GM18870 (cell line): ENCODE measurements around the gene AHCYL1.
"Not testable (repeated sequence)": the region's sequence is repeated elsewhere in the genome, so short reads cannot be mapped to it uniquely, and the experiment has no call there.

Source experiments
- ATAC-seq: cut with Tn5 transposase; IDR thresholded peaks from one replicate; pipeline ENCODE4 v1.9.1; 2021; ENCODE audit warnings: moderate library complexity; ENCODE audit not compliant: unreplicated experiment

The AHCYL1 gene

DNA sequence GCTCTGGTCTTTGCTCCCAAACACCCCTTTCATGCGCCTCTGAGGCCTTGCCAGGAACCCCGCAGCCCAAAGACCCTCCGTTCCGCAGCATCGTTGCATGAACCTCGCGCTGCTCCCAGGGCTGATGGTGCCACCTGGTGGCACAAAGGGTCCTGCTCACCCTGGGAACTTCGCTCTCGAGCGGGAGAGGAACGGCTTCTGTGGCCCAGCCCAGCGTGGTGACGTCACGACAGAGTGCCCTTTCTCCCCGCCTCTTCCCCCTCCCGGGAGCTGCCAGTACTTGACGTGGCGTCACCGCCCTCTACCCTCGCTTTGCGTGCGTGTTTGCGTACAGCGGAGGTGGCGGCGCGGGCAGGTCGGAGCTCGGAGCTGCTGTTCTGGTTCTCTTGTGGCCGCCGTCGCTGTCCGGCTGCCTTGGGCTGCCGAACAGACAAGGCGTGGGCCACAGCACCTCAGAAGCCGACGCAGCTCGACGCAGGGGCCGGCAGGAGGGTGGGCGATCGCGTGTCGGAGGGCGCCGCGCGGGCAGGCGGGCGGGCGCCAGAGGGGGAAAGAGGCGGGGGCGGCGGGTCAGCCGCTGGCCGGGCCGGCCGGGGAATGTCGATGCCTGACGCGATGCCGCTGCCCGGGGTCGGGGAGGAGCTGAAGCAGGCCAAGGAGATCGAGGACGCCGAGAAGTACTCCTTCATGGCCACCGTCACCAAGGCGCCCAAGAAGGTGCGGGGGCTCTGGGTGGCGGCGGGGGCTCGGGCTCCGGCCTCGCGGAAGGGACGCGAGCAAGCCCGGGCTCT lies at the start of gene AHCYL1:
AHCYL1 (plus strand) TSS at position 310 of the 791 bp plus-strand sequence; CDS start at position 598, 288 bp downstream.
- peak; percentile 95 for ATAC-seq

DNA sequence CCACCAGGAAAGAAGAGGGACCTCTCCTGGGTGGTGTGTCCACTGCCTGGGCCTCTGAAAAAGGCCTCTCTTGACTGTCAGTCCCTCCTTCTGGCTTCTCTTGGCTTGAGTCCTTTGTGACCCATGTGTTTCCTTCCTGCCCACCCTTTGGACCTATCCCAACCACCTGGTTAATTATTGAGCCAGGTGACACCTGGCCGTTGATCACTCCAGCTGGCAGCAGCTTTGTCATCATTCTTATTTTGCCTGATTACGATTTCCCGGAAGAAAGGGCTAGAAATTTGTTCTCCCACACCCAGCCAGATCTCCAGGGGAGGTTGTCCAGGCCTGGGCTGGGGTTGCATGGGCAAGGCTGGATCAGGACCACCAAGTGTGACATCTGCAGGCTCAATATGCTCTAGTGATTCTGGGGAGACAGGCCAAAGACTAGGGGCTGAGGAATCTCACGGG lies 49.1 kb upstream of the AHCYL1 start:
- ATAC-seq, result no peak

DNA sequence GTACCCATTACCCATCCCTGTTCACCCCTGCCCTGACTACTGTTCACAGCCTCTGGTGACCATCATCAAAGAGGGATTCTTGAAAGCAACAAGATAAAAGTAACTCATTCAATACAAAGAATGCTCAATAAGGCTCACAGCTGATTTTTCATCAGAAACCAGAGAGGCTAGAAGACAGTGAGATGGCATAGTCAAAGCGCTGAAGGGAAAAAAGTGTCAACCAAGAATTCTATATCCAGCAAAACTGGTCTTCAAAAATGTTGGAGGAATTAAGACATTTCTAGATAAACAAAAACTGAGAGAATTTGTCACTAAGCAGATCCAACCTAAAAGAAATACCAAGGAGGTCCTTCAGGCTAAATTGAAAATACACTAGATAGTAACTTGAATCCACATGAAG lies 46.8 kb upstream of the AHCYL1 start:
- ATAC-seq, result no peak

DNA sequence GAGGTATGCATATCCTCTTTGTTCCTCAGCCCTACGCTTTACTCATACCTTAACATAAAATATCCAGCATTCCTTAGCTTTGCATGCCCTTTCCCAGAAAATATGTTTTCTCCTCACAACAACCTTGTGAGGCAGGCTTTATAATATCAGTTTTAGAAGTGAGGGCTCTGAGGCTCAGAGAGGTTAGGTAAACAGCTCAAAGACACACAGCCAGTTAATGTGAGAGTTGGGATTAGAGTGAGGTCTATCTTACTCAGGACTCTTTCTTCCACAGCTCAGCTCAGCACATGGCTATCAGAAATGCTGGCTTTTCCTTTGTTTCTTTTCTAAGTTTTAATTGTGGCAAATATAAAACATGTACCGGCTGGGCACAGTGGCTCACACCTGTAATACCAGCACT lies 46.0 kb upstream of the AHCYL1 start:
- ATAC-seq, result no peak

DNA sequence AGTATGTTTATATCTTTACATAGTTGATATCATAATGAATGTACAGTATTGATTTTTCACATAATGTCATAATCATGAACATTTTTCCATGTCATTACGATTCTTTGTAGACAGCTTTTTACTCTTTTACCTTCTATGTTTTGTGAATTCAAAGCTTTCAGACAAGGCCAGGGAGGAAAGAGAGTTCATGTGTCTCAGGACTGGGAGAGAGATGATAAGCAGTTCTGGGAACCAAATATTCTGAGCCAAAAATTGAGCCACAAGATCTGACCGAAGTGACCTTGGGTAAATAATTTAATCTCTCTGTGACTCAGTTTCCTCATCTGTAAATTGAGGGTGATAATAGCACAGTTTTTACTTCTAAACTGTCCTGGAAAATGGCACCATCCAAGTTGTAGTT lies 42.1 kb upstream of the AHCYL1 start:
- ATAC-seq, result no peak

DNA sequence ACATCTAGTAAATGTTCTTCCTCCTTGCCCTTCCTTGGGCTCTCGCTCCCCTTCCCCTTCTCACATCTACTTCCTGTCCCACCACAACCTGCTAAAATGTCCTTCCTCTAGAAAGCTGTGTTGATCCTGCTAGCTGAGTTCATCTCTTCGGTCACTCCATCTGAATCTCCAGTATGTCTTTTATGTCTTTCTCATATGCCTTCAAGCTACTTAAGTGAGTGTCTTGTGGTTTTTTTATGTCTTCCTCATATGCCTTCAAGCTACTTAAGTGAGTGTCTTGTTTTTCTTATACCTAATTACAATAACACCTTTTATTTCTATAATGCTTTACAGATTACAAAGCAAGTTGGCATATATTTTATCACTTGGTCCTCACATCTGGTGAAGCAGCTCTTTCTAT lies 40.0 kb upstream of the AHCYL1 start:
- ATAC-seq, result no peak

DNA sequence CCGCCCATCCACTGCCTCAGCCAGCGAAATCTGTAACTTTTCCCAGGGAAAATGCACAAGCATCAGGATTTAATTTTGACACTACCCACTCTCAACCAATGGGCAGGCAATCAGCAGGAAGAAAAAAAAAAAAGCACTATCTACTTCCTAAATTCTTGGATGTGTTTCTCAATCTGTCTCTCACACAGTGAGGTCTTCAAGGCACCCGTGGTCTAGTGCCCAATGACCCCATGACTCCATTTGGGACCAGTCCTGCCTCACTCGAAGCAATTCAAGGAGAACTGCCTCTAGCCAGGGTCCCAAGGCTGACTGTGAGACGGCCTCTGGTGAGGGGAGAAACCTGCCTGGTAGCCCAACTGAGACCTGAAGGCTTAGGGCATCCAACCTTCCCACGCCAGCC lies 38.1 kb upstream of the AHCYL1 start:
- ATAC-seq, result no peak

DNA sequence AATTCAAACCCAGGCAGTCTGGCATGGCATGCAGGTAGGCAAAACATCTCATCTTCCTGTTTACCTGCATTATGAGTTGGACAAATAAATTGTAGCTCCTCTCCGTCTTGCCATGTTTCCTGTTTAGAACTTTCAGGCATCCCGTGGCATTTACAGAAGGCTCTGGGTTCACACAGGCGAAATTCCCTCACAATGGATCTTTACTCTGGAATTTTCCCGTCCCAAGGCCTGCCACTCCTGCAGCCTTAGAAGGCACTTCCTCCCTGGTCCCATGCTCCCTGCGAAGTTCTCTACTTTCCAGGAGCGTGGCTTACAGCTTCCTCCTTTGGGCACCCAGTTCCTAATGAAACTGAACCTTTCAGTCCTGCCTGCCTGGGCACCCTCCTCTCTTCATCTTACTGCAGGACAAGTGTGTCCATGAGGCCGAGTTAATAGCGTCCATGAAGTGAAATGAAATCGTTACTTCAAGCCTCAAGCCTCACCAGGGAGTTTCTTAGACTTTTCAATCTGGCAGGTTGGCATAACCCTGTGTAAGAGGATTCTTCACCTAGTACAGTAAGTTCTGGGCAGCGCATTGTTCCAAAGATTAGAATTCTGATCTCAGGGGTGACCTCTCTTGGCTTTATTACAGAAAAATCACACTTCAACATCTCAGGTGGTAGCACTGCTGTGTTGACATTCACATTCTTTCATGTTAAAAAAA lies 36.8 kb upstream of the AHCYL1 start:
- no peak for ATAC-seq

DNA sequence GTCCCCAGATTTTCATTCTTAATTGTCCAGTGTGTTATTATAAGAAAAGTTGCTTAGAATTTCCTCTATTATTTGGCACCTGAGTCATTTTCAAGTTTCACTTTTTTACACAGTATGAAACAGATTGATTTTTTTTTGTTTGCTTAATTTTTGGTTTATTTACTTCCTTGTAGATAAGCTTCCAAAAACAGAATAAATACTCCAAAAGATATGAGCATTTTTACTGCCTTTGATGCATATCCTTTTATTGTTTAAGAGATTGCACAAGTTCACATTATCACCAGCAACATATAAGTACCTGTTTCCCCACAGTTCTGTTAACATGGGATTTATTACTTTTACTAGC lies 36.3 kb upstream of the AHCYL1 start:
- no peak for ATAC-seq

DNA sequence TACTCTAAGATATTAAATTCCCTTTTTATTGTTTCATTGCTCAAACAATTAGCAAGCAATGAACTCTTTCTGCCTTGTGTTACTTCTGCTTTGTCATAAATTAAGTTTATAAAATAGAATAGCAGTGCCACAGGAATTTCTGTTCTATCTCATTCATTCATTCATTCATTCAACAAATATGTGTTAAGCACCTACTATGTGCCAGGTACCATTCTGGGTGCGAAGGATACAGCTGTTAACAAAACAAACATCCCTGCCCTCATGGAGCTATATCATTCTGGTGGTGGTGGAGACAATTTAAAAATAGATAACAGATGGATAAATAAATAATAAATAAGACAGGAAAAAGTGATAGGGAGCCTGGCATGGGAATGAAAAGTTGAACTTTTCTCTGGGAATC lies 34.5 kb upstream of the AHCYL1 start:
- no peak for ATAC-seq

DNA sequence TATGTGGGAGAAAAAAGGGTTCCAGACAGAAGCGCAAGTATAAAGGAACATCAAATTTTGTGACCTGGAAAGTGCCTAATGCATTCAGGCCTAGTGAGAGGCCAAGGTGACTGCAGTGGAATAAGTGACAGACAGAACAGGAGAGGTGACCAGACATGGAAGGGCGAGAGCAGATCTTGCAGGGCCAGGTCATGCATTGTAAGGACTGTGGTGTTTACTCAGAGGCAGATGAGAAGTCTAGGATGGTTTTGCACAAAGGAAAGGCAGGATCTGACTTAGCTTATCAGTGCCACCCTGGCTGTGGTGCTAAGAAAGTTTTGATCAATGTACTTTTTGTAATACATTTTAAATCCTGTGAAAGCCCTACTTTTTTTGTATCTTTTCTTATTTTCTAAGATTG lies 34.1 kb upstream of the AHCYL1 start:
- ATAC-seq, result no peak

DNA sequence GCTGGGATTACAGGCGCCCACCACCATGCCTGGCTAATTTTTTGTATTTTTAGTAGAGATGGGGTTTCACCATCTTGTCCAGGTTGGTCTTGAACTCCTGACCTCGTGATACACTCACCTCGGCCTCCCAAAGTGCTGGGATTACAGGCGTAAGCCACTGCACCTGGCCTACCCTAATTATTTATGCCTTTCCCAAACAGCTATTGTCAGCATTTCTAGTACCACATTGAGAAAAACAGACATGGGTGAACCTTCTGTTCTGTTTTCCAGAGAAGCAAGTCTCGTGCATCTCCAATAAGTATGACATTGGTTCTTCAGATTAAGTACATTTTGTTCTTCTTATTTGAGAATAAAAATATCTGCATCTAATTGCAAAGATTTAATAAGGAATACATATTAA lies 33.1 kb upstream of the AHCYL1 start:
- ATAC-seq, result not testable (repeated sequence)

DNA sequence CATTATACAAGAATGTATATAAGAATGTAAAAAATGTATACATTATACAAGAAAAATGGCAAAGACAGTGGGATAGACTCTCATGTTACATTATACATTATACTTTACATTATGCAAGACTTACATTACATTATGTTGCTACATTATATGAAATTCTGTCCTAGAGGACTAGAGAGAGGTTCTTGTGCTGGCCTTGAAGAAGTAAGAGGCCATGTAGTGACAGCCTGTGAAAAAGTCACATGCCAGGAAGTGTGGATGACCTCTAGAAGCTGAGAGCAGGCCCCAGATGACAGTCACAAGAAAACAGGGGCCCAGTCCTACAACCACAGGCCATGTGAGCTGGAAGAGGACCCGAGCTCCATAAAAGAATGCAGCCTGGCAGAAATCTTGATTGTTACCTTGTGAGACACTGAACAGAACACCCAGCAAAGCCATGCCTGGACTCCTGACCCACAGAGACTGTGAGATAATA lies 30.5 kb upstream of the AHCYL1 start:
- no peak for ATAC-seq

DNA sequence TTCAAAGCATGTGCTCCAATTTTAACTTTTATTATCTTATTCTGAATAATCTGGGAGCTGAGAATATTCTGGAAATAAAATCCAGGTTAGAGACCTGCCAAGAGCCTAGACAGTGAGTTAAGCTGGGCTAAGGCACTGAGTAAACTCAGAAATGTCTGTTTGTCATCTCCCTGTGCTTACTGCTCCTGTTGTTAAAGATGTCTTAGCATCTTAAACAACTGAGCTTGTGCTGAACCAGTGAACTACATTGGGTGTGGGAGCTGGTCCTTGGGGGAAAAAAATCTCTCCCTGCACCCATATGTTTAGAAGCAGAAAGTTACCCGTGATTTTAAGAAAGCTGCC lies 25.0 kb upstream of the AHCYL1 start:
- no peak for ATAC-seq

DNA sequence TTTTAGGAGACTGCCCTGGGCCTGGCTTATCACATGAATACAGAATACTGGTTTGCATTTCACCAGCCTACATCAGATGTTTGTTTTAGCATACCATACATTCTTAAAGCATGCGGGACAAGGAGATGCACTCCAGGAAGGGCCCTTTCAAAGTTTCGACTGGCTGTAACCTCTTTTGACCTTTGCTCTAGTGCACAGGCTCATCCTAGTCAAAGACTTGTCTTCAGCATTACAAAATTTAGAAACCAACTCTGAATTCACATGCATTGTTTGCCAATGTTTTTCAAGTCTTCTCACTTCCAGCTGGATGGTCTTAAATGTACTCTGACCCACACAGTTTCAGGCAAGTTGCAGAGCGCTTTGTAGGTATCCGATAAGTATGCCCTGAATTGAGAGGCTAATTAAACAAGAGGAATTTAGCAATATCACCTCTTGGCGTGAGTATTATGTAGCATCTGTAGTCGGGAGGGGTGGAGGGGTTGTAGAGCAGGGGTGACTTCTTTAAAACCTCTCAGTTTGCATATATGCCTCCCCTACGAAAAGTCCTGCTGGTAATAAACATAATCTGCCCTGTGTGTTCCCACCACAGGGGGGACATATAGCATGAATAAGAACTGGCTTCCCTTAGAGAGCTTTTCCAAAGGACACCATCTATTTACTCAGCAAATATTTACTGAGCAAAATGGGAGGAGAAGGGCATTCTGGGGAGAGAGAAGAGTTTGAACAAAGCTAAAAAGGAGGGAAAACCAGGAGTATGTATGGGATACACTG lies 24.4 kb upstream of the AHCYL1 start:
- no peak for ATAC-seq

DNA sequence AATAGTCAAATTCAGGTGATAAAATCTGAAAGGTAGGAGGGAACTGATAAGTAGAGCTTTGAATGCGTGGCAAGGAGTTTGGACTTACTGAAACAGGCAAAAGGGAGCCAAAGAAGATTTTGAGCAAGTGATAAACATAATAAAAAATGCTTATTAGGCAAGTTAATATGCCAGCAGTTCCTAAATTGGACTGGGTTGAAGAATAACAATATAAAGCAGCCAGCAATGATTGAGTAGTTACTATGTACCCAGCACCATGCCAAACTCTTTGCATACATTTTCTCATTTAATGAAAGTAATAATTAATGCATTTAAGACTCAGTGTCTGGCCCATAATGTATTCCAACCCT lies 23.8 kb upstream of the AHCYL1 start:
- no peak for ATAC-seq

DNA sequence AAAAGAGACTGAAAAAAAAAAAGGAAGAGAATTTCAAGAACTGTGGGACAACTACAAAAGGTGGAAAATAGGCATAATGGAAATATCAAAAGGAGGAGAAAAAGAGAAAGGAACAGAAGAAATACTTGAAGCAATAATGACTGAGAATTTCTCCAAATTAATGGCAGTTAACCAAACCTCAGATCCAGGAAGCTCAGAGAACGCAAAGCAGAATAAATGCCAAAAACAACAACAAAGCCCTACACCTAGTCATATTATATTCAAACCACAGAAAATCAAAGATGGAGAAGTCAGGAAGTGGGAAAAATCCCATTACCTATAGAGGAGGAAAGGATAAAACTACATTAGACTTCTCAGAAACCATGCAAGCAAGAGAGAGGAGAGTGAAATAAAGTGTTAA lies 20.7 kb upstream of the AHCYL1 start:
- no peak for ATAC-seq

DNA sequence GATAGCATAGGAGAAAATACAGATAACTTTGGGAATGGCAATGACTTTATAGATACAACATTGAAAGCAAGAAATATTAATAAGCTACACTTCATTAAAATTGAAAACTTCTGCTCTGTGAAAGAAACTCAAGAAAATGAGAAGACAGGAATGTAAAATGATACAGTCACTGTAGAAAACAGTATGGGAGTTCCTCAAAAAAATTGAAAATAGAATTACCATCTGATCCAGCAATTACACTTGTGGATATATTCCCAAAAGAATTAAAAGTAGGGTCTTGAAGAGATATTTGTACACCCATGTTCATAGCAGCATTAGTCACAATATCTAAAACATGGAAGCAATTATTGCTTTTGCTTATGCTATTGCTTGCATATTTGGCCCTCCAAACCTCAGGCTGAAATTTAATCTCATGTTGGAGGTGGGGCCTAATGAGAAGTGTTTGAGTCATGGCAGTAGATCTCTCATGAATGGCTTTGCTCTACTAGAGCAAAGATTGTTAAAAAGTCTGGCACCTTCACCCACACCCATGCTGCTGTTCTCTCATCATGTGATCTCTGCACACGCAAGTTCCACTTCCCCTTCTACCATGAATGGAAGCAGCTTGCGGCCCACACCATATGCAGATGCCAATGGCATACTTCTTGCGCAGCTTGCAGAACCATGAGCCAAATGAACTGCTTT lies 15.3 kb upstream of the AHCYL1 start:
- no peak for ATAC-seq

DNA sequence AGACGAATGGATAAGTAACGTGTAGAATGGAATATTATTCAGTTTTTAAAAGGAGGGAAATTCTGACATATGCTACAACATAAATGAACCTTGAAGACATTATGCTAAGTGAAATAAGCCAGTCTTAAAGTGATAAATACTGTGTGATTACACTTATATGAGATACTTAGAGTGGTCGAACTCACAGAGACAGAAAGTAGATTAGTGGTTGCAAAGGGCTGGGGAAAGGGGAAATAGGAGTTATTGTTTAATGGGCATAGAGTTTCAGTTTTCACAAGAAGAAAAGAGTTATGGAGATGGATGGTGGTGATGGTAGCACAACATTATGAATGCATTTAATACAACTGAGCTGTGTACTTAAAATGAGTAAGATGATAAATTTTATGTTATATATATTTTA lies 14.7 kb upstream of the AHCYL1 start:
- no peak for ATAC-seq

DNA sequence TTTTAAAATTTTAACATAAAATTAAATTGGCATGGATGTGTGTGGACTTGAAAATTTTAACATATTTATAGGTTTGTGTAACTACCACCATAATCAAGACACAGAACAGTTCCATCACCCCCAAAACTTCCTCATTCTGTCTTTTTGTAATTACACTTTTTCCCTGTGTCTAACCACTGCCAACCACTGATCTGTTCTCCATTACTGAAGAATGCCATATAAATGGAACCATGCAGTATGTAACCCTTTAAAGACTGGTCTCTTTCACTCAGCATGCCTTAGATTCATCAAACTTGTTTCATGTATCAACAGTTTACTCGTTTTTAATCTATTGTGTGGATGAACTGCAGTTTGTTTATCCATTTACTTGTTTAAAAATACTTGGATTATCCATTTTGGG lies 13.0 kb upstream of the AHCYL1 start:
- no peak for ATAC-seq

DNA sequence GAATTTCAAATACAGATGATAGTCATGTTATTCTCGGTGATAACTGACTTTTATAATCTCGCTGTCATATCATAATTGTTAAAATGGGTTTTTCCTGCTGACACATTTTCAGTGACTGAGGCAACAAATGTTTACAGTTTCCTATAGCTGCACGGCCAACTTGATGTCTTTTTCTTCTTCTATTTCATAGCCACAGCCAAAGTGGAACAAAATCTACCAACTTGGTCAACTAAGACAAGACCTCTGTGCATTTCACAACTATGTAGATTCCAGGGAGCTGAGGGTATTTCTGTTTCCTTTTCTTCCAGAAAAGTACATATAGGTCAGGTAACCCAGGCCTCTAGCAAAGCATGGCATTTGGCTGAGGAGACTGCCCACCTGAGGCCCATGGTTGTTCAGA lies 10.4 kb upstream of the AHCYL1 start:
- ATAC-seq, result no peak
